Measurements from ENCODE around the gene EVI5.

- TF ChIP-seq CTCF (IDR thresholded peaks at IDR 0.05; ENCODE audit: borderline replicate concordance, extremely low read depth, low read length, poor library complexity, severe bottlenecking) (peak; percentile 18), EZH2 (IDR thresholded peaks at IDR 0.05; ENCODE audit: borderline replicate concordance, low read depth, low read length, severe bottlenecking) (no peak)
Measured at GRCh38 chr1:92504291-92505014, 280.5 kb downstream of the EVI5 start.

All from DND-41 (cell line).